ENCODE data around the gene NANOS1. TPM values are rescaled to one million over a fixed set of nuclear protein-coding genes. Genes with fewer than 3 reads are reported as not detected.

NANOS1 gene
- total and polyA plus RNA-seq, 2 of the 8 experiments (the other 6 are each of a cell fraction or from before 2014, with no cell fraction given) = 3.1 to 3.9 TPM

DNA sequence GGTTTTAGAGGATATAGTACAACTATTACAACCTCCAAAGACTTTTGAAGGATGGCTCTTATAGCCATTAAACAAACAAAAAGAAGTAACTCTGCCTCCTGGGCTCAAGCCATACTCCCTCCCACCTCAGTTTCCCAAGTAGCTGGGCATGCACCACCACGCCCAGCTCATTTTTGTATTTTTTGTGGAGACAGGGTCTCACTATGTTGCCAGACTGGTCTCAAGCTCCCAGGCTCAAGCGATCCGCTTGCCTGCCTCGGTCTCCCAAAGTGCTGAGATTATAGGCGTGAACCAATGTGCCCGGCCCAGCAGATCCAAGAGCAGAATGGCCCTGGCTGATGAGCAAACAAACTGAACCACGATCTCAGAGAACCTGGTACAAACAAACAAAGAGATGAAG, 16.0 kb downstream of the NANOS1 start (continued):
- TF ChIP-seq, protein P1, sequence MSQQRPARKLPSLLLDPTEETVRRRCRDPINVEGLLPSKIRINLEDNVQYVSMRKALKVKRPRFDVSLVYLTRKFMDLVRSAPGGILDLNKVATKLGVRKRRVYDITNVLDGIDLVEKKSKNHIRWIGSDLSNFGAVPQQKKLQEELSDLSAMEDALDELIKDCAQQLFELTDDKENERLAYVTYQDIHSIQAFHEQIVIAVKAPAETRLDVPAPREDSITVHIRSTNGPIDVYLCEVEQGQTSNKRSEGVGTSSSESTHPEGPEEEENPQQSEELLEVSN (IDR thresholded peaks at IDR 0.05) = no peak
- TF ChIP-seq BRCA1 (IDR thresholded peaks at IDR 0.05; ENCODE audit: low read depth, low read length) = no peak
